HFFc6 (cell line): ENCODE data around the gene GRHL3. TPM values are rescaled to one million over a fixed set of nuclear protein-coding genes. Genes with fewer than 3 reads are reported as not detected.

ENCODE experiments used
- DNase-seq: peaks from one replicate; pipeline ENCODE4 v3.0.0-alpha.2; 2018
- H3K27ac Mint-ChIP-seq: 2 replicates; pipeline ENCODE4 v1.8.0; 2020; ENCODE audit warnings: mild to moderate bottlenecking, mixed read lengths
- H3K27me3 Mint-ChIP-seq: 2 replicates; pipeline ENCODE4 v1.8.0; 2021; ENCODE audit warnings: mild to moderate bottlenecking, moderate library complexity, mixed read lengths; ENCODE audit not compliant: insufficient read depth
- H3K36me3 Mint-ChIP-seq: 2 replicates; pipeline ENCODE4 v1.8.0; 2021; ENCODE audit warnings: low read depth, mixed read lengths
- H3K4me1 Mint-ChIP-seq: 2 replicates; pipeline ENCODE4 v1.8.0; 2020; ENCODE audit warnings: low read depth, mixed read lengths
- H3K4me3 Mint-ChIP-seq: 2 replicates; pipeline ENCODE4 v1.8.0; 2020; ENCODE audit warnings: mild to moderate bottlenecking, moderate library complexity, mixed read lengths
- H3K9me3 Mint-ChIP-seq: 2 replicates; pipeline ENCODE4 v1.8.0; 2020; ENCODE audit warnings: mild to moderate bottlenecking, mixed read lengths
- CTCF ChIP-seq: fragments of 200-600 bp; sonication (generic); IDR thresholded peaks from 2 replicates; pipeline ENCODE4 v1.5.0; 2021; ENCODE audit warnings: antibody characterized with exemption, mild to moderate bottlenecking
- total RNA-seq, 6 experiments: library from RNA; stranded (reverse); fragmentation: NEBNext Ultra II Directional; extraction: Animal tissue kit (Norgen Biotek cat#: 25700); gene quantifications; 2 replicates in 1 of 6; 3 replicates in 5 of 6; pipeline ENCODE4 v1.2.3, GENCODE V29; 2021

GRHL3 gene
- total RNA-seq, 6 experiments from 2014 or later: not detected

GRCh38 chr1:24338447-24338846 lies 19.3 kb downstream of the GRHL3 start:
- H3K4me3 Mint-ChIP-seq: no peak overlapping the region
- no peak overlapping the region for H3K27ac Mint-ChIP-seq
- no peaks in the 10 kb centered on the region for H3K36me3 Mint-ChIP-seq

GRCh38 chr1:24339996-24340395 lies 20.8 kb downstream of the GRHL3 start:
- Mint-ChIP-seq H3K27ac (no peak overlapping the region), H3K4me1 (no peaks in the 10 kb centered on the region), H3K9me3 (no peaks in the 10 kb centered on the region), H3K27me3 (peaks cover 21% of the 10 kb centered on the region), H3K36me3 (no peaks in the 10 kb centered on the region), H3K4me3 (no peak overlapping the region)
- no peak for DNase-seq
- TF ChIP-seq CTCF: no peak

More at GRCh38 chr1:24338447-24338846, 19.3 kb downstream of the GRHL3 start:
- Mint-ChIP-seq H3K9me3 (no peaks in the 10 kb centered on the region), H3K27me3 (peaks cover 24% of the 10 kb centered on the region), H3K4me1 (no peaks in the 10 kb centered on the region)
- no peak for DNase-seq
- no peak for TF ChIP-seq CTCF

GRCh38 chr1:24340770-24341169 lies 21.6 kb downstream of the GRHL3 start:
- H3K27ac Mint-ChIP-seq: no peak overlapping the region
- H3K4me3 Mint-ChIP-seq: no peak overlapping the region
- DNase-seq: no peak

GRCh38 chr1:24341260-24341659 lies 22.1 kb downstream of the GRHL3 start:
- Mint-ChIP-seq H3K36me3 (no peaks in the 10 kb centered on the region), H3K27me3 (peaks cover 24% of the 10 kb centered on the region), H3K27ac (no peak overlapping the region), H3K9me3 (no peaks in the 10 kb centered on the region), H3K4me1 (no peaks in the 10 kb centered on the region), H3K4me3 (no peak overlapping the region)
- no peak for TF ChIP-seq CTCF
- no peak for DNase-seq

More at GRCh38 chr1:24340770-24341169, 21.6 kb downstream of the GRHL3 start:
- Mint-ChIP-seq H3K4me1 (no peaks in the 10 kb centered on the region), H3K27me3 (peaks cover 21% of the 10 kb centered on the region), H3K36me3 (no peaks in the 10 kb centered on the region), H3K9me3 (no peaks in the 10 kb centered on the region)
- no peak for TF ChIP-seq CTCF

- Mint-ChIP-seq H3K36me3 (no peaks in the 10 kb centered on the region), H3K4me3 (no peak overlapping the region), H3K27ac (no peak overlapping the region), H3K27me3 (peaks cover 12% of the 10 kb centered on the region), H3K4me1 (no peaks in the 10 kb centered on the region), H3K9me3 (no peaks in the 10 kb centered on the region)
- no peak for TF ChIP-seq CTCF
- DNase-seq: no peak
Measured at GRCh38 chr1:24343412-24344089, 24.4 kb downstream of the GRHL3 start.
